GM18499 (cell line): ENCODE measurements around the gene MED12L.

Source experiments
- ATAC-seq: cut with Tn5 transposase; IDR thresholded peaks from one replicate; pipeline ENCODE4 v1.9.1; 2021; ENCODE audit warnings: moderate number of reproducible peaks; ENCODE audit not compliant: insufficient read depth, unreplicated experiment

The MED12L gene

DNA sequence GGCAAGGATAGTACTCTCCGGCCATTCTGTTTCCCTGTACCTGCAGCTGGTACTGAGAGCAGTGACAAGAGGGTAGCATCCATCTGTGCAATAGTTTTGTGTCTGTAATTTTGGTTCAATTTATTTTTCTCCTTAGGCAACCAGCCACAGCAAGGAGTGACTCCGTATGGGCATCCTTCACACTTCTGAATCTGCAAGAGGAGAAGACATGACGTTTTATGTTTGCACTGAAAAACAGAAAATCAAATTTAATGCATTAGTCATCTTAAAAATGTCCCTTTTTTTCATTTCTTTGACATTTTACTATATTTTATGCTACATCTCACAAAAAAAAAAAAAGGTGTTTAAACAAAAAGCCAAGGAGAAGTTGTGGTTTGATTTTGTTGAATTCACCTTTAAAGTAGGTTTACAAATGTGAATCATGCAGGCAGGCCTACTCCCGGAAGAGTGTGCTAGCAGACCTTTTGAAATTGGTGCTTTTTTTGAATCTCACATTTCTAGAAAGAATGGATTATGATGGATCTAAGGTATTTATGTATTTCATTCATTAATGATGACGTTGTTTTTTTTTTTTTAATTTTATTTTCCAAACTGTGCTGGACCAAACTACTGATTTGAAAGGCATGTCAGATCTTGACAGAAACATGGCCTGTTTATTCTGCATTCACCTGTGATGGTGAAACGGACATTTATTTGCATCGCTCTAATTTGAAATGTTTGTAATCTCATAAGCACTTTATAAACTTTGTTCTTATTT lies 347.3 kb downstream of the MED12L start:
- ATAC-seq, result no peak

DNA sequence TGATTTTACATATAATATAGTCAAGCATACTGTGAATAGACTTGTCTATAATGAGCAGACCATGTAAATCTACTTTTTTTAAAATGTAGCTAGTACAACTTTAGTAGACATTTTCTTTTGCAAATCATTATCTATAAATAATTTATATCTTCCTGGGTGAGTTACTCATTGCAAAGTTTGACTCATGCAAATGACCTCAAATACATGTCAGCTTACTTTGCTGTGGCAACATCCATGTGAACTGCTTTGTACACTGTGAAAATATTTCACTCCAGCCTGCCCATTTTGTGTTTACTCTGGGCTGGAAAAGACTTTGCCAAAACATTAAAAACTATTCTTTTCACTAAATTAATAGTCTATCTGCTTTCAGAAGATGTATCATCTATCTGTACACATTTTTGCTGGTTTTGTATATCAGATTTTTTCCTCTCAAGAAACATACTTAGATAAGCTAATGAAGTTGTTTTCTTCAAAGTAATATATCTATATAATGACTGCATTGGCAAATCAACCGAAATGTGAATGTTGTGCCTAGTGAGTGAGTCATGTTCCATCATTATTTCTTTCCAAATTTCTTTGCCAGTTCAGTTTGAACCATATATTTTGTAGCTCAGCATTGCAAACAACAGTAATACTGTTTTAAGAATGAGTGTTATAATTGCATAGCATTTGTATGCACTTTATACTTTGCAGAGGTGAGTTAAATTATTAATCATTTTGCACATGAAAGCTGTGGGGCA lies 348.9 kb downstream of the MED12L start:
- no peak for ATAC-seq

DNA sequence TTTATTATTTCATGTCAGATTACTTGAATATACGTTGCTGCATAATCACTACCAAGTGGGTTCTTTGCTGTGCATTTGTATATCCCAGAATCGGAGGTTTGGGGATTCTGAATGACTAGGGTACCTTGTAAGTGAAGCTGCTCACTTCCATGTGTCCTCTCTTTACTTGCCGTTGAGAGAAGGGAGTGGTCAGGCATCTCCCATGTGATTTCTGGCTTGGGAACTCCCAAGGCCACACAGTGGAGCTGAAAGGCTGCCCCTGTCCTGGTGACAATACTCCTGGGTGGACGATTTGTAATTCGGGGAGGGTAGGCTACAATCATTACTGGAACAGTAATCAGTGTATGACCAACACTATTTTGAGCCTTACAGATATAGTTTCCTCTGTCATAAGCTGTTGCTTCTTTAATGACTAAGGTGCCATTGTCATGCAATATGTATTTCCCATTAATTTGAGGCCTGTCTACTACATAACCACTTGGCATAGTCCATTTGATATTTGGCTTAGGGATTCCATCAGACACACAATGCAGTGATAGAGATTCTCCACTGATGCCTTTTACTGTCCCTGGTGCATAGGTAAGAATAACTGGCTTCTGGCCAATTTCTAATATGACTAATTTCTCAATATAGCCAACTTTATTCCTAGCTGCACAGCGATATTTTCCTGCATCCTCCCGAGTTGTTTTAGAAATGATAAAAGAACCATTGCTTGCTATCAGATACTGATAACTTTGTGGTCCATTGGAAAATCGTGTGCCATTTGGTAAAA lies 351.4 kb downstream of the MED12L start:
- ATAC-seq, result no peak

GRCh38 chr3:151437906-151438305 lies 352.4 kb downstream of the MED12L start:
- no peak for ATAC-seq

- ATAC-seq, result no peak
These were observed 354.2 kb downstream of the MED12L start for GRCh38 chr3:151439652-151440125.

GRCh38 chr3:151440940-151441339 lies 355.5 kb downstream of the MED12L start:
- no peak for ATAC-seq

DNA sequence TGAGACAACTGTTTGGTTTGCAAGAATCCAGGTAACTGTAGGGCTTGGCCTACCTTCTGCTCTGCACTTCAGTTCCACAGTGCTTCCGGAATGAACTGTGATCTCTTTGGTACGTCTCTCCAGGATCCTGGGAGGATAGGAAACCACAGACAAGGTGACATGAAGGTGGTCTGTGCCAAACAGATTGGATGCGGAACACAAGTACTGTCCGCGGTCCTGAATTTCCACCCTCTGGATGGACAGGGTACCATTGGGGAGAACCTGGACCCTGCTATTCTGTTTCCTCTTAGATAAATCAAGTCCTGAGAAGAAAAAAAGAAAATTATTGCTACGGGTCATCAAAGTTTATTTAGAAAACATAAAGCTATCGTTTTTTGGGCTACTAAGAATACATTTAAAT lies 358.1 kb downstream of the MED12L start:
- no peak for ATAC-seq

- no peak for ATAC-seq
These were observed 360.0 kb downstream of the MED12L start for GRCh38 chr3:151445273-151446001.

- ATAC-seq, result no peak
These were observed 360.5 kb downstream of the MED12L start for GRCh38 chr3:151446002-151446340.

- no peak for ATAC-seq
These were observed 366.9 kb downstream of the MED12L start for GRCh38 chr3:151452368-151452767.

DNA sequence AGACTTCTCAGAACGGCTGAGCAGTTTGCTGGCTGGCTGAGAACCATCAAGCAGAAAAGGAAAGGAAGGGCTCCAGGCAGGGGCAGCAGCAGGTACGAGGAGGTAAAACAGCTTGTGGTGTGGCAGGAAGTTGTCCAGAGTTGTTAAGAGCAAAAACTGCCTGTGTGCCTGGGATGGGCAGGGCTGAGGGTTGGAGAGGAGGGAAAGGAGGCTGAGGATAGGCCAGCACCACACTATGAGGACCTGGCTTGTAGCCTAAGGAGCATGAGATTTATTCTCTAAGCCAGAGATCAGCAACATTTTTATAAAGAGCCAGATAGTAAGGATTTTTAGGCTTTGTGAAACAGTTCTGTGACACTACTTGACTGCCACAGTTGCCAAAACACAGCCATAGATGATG lies 367.4 kb downstream of the MED12L start:
- no peak for ATAC-seq

DNA sequence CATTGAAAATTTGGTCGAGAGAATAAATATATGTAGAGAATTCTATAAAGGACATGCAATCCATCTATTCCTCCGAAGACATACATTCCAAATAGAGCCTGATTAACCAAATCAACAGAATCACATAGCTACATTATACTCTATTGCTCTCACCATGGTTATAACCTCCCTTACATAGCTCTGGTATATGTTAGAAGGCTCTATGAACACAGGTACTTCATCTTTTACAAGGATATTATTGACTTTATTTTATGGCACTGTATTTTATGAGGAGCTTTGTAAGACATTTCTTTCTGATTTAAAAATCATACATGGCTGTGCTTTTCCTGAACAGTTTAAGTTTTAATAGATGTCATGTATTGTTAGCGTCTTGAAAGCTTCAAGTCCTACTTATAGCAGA lies 370.6 kb downstream of the MED12L start:
- no peak for ATAC-seq

DNA sequence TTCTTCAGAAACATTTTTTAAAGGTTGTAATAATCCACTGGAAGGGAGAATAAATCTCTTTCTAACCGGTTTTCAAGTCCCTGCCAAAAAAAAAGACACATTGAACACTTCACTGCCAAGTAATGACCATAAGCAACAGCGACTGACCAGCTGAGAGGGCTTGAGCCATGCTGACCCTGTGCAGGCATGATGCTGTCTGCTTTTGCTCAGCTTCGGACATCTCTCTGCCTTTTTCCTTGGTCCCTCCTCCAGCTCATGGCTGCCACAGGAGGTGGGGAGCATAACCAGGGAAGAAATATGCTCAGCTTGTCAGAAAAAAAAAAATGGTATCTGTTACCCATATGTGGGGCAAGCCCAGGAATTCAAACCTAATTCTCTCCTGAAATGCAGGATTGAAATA lies 373.9 kb downstream of the MED12L start:
- ATAC-seq, result no peak

DNA sequence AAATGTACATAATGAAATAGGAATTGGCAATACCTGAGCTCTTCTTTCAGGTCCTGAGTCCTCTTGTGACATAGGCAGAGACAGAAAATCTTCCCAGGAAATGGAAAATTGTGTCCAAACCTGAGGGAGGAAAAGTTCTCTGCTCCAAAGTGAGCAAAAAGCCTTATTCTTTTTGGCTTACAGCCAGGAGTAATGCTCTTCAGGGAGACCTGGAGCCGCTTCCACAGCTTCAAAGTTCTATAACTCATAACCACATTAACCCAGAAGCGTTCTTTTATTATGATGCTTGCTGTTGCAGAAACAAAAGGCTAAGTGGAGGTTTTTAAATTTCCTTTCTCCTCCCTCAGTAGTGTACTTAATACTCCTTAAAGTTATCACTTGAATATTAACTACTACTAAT lies 374.8 kb downstream of the MED12L start:
- no peak for ATAC-seq

- ATAC-seq, result no peak
These were observed 375.4 kb downstream of the MED12L start, which contains the start of gene IGSF10 for GRCh38 chr3:151460774-151461450. Gene IGSF10, minus strand, starts transcription at chr3:151461061. Its CDS starts 2,352 bp downstream, at chr3:151458709.

DNA sequence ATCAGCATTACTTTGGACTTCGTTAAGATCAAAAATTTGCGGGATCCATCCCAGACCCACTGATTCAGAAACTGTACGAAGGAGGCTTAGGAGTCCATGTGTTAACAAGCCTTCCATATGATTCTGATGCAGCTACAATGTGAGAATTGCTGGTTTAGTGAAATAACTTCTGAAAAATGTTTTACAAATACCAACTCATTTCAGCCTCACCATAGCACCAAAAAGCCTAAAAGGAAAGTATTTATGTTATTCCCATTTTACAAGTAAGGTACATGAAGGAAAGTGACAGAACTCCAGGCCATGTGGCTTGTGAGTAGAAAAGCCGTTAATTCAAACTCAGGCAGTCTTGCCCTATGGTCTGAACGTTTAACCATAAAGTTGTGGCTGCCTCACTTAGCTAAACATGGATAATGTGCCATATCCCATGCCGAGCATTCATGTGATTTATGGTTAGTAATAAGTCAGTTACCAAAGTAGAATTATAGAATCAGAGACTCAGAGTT lies 376.9 kb downstream of the MED12L start:
- no peak for ATAC-seq

- ATAC-seq, result no peak
These were observed 377.5 kb downstream of the MED12L start for GRCh38 chr3:151462991-151463390.

- no peak for ATAC-seq
These were observed 381.6 kb downstream of the MED12L start for GRCh38 chr3:151467069-151467468.

- peak; percentile 73 for ATAC-seq
These were observed 382.9 kb downstream of the MED12L start for GRCh38 chr3:151468284-151468917.
